Effector memory CD8-positive, alpha-beta T cell (primary cell): Measurements from ENCODE around the gene DCP1B.

Source experiments
- ATAC-seq: fragments of 150-1000 bp; cut with Tn5 transposase; replicated peaks from 2 replicates; pipeline ENCODE4 v1.10.0; 2021; ENCODE audit warnings: mild to moderate bottlenecking, moderate library complexity
- DNase-seq, 3 experiments: peaks; one replicate each; pipeline ENCODE4 v3.0.0; 2021
- H3K27ac Mint-ChIP-seq, 2 donors: one replicate each; pipeline ENCODE4 v1.8.0; 2022; ENCODE audit warnings: mild to moderate bottlenecking in 2 of 2, mixed read lengths in 2 of 2, moderate library complexity in 2 of 2
- H3K27me3 Mint-ChIP-seq, 2 donors: one replicate each; pipeline ENCODE4 v1.8.0; 2022; ENCODE audit warnings: mixed read lengths in 2 of 2
- H3K36me3 Mint-ChIP-seq: one replicate; pipeline ENCODE4 v1.8.0; 2022; ENCODE audit warnings: mild to moderate bottlenecking, moderate library complexity, mixed read lengths; ENCODE audit not compliant: insufficient read depth
- H3K4me1 Mint-ChIP-seq, 2 donors: one replicate each; pipeline ENCODE4 v1.8.0; 2022; ENCODE audit warnings: low read depth in 2 of 2, mixed read lengths in 2 of 2
- H3K4me3 Mint-ChIP-seq, 2 donors: one replicate each; pipeline ENCODE4 v1.8.0; 2022; ENCODE audit warnings: mild to moderate bottlenecking in 2 of 2, mixed read lengths in 2 of 2, moderate library complexity in 2 of 2
- H3K9me3 Mint-ChIP-seq, 2 donors: one replicate each; pipeline ENCODE4 v1.8.0; 2022; ENCODE audit warnings: mixed read lengths in 2 of 2

DCP1B gene

GRCh38 chr12:1924996-1925683 lies 79.1 kb downstream of the DCP1B start:
- H3K4me3 Mint-ChIP-seq, result peak overlapping the region in 1 of 2 donors; percentile 2
- H3K36me3 Mint-ChIP-seq, result no peaks in the 10 kb centered on the region
- ATAC-seq (no peak), DNase-seq (no peak)
- H3K27ac Mint-ChIP-seq, result peak overlapping the region in 1 of 2 donors; percentile 85
- peaks cover 7 to 8% of the 10 kb centered on the region in 2 donors for H3K4me1 Mint-ChIP-seq
- peaks cover 27 to 46% of the 10 kb centered on the region in 2 donors for H3K27me3 Mint-ChIP-seq
- H3K9me3 Mint-ChIP-seq, result no peaks in the 10 kb centered on the region

DNA sequence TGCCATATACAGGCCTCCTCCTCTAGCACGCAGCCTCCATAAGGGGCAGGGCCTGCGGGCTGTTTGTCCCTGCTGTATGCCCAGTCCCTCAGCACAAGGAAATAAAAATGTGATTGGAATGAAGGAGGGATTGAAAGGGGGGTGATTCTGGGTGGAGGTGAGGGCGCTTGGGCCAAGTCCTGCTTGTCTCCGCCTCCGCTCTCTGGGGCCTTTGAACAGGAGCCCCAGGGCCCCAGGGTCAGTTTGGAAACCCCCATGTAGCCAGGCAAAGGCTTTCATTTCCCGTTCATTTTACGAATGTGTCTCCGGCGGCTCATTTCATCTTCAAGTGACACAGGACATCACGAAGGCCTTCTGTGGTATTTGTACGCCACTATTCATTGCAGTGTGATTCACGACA lies 81.3 kb downstream of the DCP1B start:
- ATAC-seq, result no peak
- peaks cover 27 to 46% of the 10 kb centered on the region in 2 donors for H3K27me3 Mint-ChIP-seq
- H3K27ac Mint-ChIP-seq, result no peak overlapping the region
- H3K36me3 Mint-ChIP-seq, result no peaks in the 10 kb centered on the region
- no peak overlapping the region for H3K4me3 Mint-ChIP-seq
- H3K9me3 Mint-ChIP-seq, result no peaks in the 10 kb centered on the region
- H3K4me1 Mint-ChIP-seq, result peaks cover 3 to 7% of the 10 kb centered on the region in 2 donors
- no peak for DNase-seq

GRCh38 chr12:1922075-1922709 lies 82.1 kb downstream of the DCP1B start:
- Mint-ChIP-seq H3K4me3 (no peak overlapping the region), H3K27me3 (peaks cover 23 to 43% of the 10 kb centered on the region in 2 donors), H3K27ac (no peak overlapping the region), H3K4me1 (peaks cover 3 to 7% of the 10 kb centered on the region in 2 donors), H3K9me3 (no peaks in the 10 kb centered on the region), H3K36me3 (no peaks in the 10 kb centered on the region)
- DNase-seq (no peak), ATAC-seq (no peak)

- H3K36me3 Mint-ChIP-seq, result no peaks in the 10 kb centered on the region
- no peak for ATAC-seq
- H3K4me1 Mint-ChIP-seq, result peaks cover 9 to 14% of the 10 kb centered on the region in 2 donors
- H3K9me3 Mint-ChIP-seq, result no peaks in the 10 kb centered on the region
- H3K27ac Mint-ChIP-seq, result peak overlapping the region in 1 of 2 donors; percentile 58
- H3K27me3 Mint-ChIP-seq, result peaks cover 18 to 39% of the 10 kb centered on the region in 2 donors
- no peak for DNase-seq
- H3K4me3 Mint-ChIP-seq, result no peak overlapping the region
Observed at GRCh38 chr12:1920971-1921370, 83.3 kb downstream of the DCP1B start.

DNA sequence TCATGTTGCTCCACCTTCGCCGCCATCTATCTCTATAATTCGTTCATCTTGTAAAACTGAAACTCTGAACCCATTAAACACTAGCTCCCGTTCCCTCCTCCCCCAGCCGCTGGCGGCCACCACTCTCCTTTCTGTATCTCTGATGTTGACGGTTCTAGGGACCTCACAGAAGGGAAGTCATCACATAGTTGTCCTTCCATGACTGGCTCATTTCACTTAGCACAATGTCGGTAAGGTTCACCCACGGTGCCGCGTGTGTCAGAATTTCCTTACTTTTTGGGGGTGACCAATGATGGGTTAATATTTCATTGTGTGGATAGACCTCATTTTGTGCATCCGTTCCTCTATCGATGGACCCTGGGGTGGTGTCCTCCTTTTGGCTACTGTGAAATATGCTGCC lies 83.8 kb downstream of the DCP1B start:
- H3K27me3 Mint-ChIP-seq, result peaks cover 21 to 34% of the 10 kb centered on the region in 2 donors
- H3K4me1 Mint-ChIP-seq, result peaks cover 14 to 18% of the 10 kb centered on the region in 2 donors
- H3K9me3 Mint-ChIP-seq, result no peaks in the 10 kb centered on the region
- ATAC-seq, result no peak
- no peak overlapping the region for H3K27ac Mint-ChIP-seq
- no peaks in the 10 kb centered on the region for H3K36me3 Mint-ChIP-seq
- DNase-seq, result no peak
- no peak overlapping the region for H3K4me3 Mint-ChIP-seq

DNA sequence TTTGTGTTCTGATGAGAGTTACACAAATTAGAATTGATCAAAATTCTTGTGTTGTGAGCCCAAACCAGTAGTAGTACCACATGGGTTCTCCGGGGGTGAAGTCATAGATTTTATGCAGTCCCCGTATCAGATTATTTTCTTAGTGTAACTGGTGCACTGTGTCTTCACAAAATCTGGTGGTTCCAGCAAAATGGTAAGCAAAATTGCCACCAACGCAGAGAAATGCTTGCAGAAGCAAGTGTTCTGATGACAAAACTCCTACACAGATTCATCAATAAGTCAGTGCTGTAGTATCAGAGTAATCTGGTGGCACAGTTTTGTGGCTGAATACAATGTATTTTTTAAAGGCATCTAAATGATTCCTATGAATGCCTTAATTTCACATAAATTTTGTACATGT lies 84.5 kb downstream of the DCP1B start:
- no peak for DNase-seq
- Mint-ChIP-seq H3K27me3 (peaks cover 21 to 33% of the 10 kb centered on the region in 2 donors), H3K4me1 (peaks cover 14 to 20% of the 10 kb centered on the region in 2 donors), H3K36me3 (no peaks in the 10 kb centered on the region), H3K9me3 (no peaks in the 10 kb centered on the region), H3K27ac (no peak overlapping the region), H3K4me3 (no peak overlapping the region)
- no peak for ATAC-seq

GRCh38 chr12:1919284-1919683 lies 85.0 kb downstream of the DCP1B start:
- DNase-seq (no peak), ATAC-seq (no peak)
- Mint-ChIP-seq H3K9me3 (no peaks in the 10 kb centered on the region), H3K36me3 (no peaks in the 10 kb centered on the region), H3K27me3 (peaks cover 21 to 30% of the 10 kb centered on the region in 2 donors), H3K4me3 (no peak overlapping the region), H3K27ac (no peak overlapping the region), H3K4me1 (peaks cover 14 to 22% of the 10 kb centered on the region in 2 donors)

DNA sequence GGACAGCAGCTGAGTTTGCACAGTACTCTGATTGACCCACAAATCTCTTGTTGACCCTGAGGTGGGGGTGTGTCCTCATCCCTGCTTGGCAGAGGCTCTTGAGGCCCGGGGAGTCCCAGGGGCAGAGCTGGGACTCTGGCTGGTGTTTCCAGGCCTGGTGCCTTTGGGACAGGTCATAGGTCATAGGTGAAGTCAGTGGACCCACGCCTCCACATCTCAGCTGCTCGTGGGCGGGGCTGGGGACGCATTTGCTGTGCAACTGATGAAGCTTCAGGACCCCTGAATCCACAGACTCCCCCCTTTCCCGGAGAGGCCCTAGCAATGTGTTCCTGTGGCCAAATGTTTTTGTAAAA lies 85.4 kb downstream of the DCP1B start:
- Mint-ChIP-seq H3K27me3 (peaks cover 21 to 27% of the 10 kb centered on the region in 2 donors), H3K9me3 (no peaks in the 10 kb centered on the region), H3K4me3 (no peak overlapping the region), H3K4me1 (peaks cover 14 to 22% of the 10 kb centered on the region in 2 donors), H3K27ac (no peak overlapping the region), H3K36me3 (no peaks in the 10 kb centered on the region)
- DNase-seq (no peak), ATAC-seq (no peak)

DNA sequence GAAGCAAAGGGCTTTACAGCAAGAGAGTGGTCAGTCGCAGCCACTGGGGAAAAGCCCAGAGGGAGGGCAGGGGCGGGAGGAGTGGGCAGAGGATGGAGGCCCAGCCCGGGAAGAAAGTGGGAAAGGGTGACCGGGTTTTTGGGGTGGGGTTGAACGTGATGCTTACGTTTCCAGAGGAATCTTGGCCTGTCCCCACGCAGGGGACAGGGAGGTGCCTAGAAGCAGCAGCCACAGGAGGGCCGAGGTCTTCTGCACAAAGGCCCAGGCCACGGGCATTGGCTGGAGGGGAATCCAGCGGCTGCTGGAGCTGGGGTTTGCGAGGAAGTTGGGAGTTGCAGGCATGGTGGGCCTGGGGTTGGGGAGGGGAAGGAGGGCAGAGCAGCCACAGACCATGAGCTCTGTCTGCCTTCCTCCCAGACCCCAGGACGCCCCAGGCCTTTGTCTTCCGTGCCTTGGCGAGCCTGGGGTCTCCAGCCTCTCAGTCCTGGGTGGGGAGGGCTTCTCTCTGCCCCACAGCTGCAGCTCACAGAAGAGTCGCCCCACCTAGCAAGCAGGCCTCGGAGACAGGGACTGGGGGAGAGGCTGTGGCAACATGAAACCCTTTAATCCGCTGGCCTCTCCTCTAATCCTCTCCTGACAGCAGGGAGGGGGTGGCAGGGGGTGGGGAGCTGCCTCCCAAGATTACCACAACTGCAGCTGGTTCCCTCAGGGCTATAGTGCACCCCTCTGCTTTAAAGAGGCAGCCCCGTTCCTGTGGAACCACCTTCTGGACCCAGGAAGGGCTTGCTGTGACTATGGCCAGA lies 86.0 kb downstream of the DCP1B start, which contains the start of gene CACNA2D4:
Gene CACNA2D4 (minus strand): TSS at position 572 of the 803 bp plus-strand sequence. CDS start 179 bp downstream, at position 393.
- Mint-ChIP-seq H3K4me1 (peaks cover 11 to 22% of the 10 kb centered on the region in 2 donors), H3K27ac (no peak within 1 kb of the TSS), H3K9me3 (no peaks in the 10 kb centered on the region), H3K27me3 (peaks cover 15 to 22% of the 10 kb centered on the region in 2 donors), H3K4me3 (peak within 1 kb of the TSS in 1 of 2 donors; percentile 53), H3K36me3 (no peaks in the 10 kb centered on the region)
- ATAC-seq (no peak), DNase-seq (no peak)

GRCh38 chr12:1917172-1918070 lies 86.8 kb downstream of the DCP1B start:
- no peaks in the 10 kb centered on the region for H3K36me3 Mint-ChIP-seq
- ATAC-seq (no peak), DNase-seq (no peak)
- peaks cover 10 to 25% of the 10 kb centered on the region in 2 donors for H3K27me3 Mint-ChIP-seq
- H3K4me1 Mint-ChIP-seq, result peaks cover 11 to 22% of the 10 kb centered on the region in 2 donors
- H3K27ac Mint-ChIP-seq, result no peak overlapping the region
- no peaks in the 10 kb centered on the region for H3K9me3 Mint-ChIP-seq
- peak overlapping the region in 1 of 2 donors; percentile 53 for H3K4me3 Mint-ChIP-seq

DNA sequence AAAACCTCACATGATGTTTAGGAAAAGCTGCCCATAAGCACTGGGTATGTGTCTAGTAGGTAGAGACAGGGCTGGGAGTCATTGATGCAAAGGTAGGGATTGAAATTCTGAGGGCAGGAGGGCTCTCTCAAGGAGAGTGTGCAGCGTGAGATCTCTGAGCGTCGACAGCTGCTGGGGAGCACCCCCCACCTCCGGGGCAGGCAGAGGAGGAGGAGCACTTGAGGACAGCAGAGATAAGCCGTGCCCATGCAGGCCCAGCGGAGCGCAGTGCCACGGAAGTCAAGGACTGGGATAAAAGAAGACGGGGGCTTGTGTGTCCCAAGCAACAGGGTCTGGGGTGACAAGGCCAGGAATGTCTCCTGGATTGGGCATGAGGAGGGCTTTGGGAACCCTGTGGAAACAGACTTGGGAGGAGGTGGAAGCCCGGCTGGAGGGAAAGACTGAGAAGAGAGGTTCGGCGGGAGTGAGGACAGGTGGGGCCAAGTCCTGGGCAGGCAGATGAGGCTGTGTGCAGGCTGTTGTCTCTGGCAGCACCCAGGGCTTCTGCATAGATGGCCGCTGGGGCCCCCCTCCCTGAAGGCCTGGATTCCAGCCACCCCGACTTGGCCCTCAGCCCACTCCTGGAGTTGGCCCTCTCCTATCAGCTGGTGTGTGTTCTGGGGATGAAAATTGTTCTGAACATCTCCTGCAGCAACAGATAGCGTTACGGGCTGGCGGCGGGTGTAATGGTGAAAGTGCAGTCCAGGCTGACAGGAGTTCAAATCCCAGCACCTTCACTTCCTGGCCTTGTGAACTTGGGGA lies 87.7 kb downstream of the DCP1B start:
- Mint-ChIP-seq H3K36me3 (no peaks in the 10 kb centered on the region), H3K27me3 (peaks cover 10 to 32% of the 10 kb centered on the region in 2 donors), H3K4me3 (peak overlapping the region; percentile 51 to 56), H3K4me1 (peaks cover 11 to 22% of the 10 kb centered on the region in 2 donors), H3K9me3 (no peaks in the 10 kb centered on the region), H3K27ac (peak overlapping the region; percentile 68 to 76)
- ATAC-seq, result no peak
- no peak for DNase-seq
